H54 (cell line): ENCODE results near the gene KDM3A.
A peak's percentile ranks its signal among the peaks of the same experiment; 100 is the strongest.
"Not testable (repeated sequence)": the region's sequence is repeated elsewhere in the genome, so short reads cannot be mapped to it uniquely, and the experiment has no call there.

Experiments used
- DNase-seq: peaks from one replicate; pipeline ENCODE4 v3.0.0; 2011; ENCODE audit warnings: low spot score, mixed read lengths; ENCODE audit not compliant: insufficient read length
- FAIRE-seq: peaks from 3 replicates; lab custom pipeline; 2011; peaks lifted over from hg19 to GRCh38; lab: Jason Lieb, UNC
- POLR2A ChIP-seq: IDR thresholded peaks from 2 replicates; pipeline ENCODE4 v1.6.1; 2011; ENCODE audit warnings: low read depth, mild to moderate bottlenecking, low read length

The KDM3A gene

GRCh38 chr2:86471637-86472036, 30.5 kb downstream of the KDM3A start:
- DNase-seq, result no peak
- no peak for TF ChIP-seq POLR2A
- FAIRE-seq, result no peak

GRCh38 chr2:86476092-86476491, 34.9 kb downstream of the KDM3A start:
- no peak for FAIRE-seq
- no peak for DNase-seq
- no peak for TF ChIP-seq POLR2A

GRCh38 chr2:86476918-86477317, 35.7 kb downstream of the KDM3A start:
- DNase-seq (no peak), FAIRE-seq (no peak)
- TF ChIP-seq POLR2A, result no peak

- no peak for TF ChIP-seq POLR2A
- DNase-seq (no peak), FAIRE-seq (no peak)
These were observed 36.2 kb downstream of the KDM3A start for GRCh38 chr2:86477349-86477748.

- FAIRE-seq, result no peak
- DNase-seq, result no peak
- no peak for TF ChIP-seq POLR2A
These were observed 38.9 kb downstream of the KDM3A start for GRCh38 chr2:86480105-86480504.

- DNase-seq, result no peak
- no peak for FAIRE-seq
- no peak for TF ChIP-seq POLR2A
These were observed 40.9 kb downstream of the KDM3A start for GRCh38 chr2:86482034-86482433.

- no peak for TF ChIP-seq POLR2A
- DNase-seq (no peak), FAIRE-seq (no peak)
These were observed 43.2 kb downstream of the KDM3A start for GRCh38 chr2:86484385-86484784.

- no peak for FAIRE-seq
- no peak for DNase-seq
- TF ChIP-seq POLR2A, result no peak
These were observed 43.9 kb downstream of the KDM3A start for GRCh38 chr2:86485103-86485502.

- no peak for TF ChIP-seq POLR2A
- no peak for FAIRE-seq
- no peak for DNase-seq
These were observed 44.6 kb downstream of the KDM3A start for GRCh38 chr2:86485802-86486201.

GRCh38 chr2:86487062-86487461, 45.9 kb downstream of the KDM3A start:
- no peak for FAIRE-seq
- TF ChIP-seq POLR2A, result no peak
- DNase-seq, result no peak

- TF ChIP-seq POLR2A, result no peak
- FAIRE-seq (no peak), DNase-seq (no peak)
These were observed 47.5 kb downstream of the KDM3A start for GRCh38 chr2:86488561-86489250.

GRCh38 chr2:86489542-86489941, 48.4 kb downstream of the KDM3A start:
- FAIRE-seq (no peak), DNase-seq (no peak)

GRCh38 chr2:86490245-86490644, 49.1 kb downstream of the KDM3A start:
- TF ChIP-seq POLR2A, result no peak
- FAIRE-seq (no peak), DNase-seq (no peak)

More at GRCh38 chr2:86489542-86489941, 48.4 kb downstream of the KDM3A start:
- no peak for TF ChIP-seq POLR2A

GRCh38 chr2:86491088-86491487, 49.9 kb downstream of the KDM3A start:
- no peak for TF ChIP-seq POLR2A
- FAIRE-seq, result peak; percentile 60

GRCh38 chr2:86492048-86492453, 50.9 kb downstream of the KDM3A start:
- DNase-seq, result no peak
- TF ChIP-seq POLR2A, result no peak
- no peak for FAIRE-seq

More at GRCh38 chr2:86491088-86491487, 49.9 kb downstream of the KDM3A start:
- no peak for DNase-seq

GRCh38 chr2:86496391-86496790, 55.2 kb downstream of the KDM3A start:
- not testable (repeated sequence) for DNase-seq, FAIRE-seq
